C4-2B (cell line): ENCODE data around the gene AFF1.

Experiments used
- CTCF ChIP-seq: fragments of 450-650 bp; conservative IDR thresholded peaks from 2 replicates; pipeline ENCODE4 v1.5.1; 2017; ENCODE audit warnings: mild to moderate bottlenecking
- ZFX ChIP-seq: fragments of 450-650 bp; IDR thresholded peaks from 2 replicates; pipeline ENCODE4 v1.6.1; 2017

GRCh38 chr4:87150498-87151261 is 215.9 kb downstream of the AFF1 start:
- TF ChIP-seq CTCF = peak; percentile 89
- no peak for TF ChIP-seq ZFX
